GM12865 (cell line): ENCODE data around the gene NKX1-1.

Experiments used
- DNase-seq: peaks from one replicate; pipeline ENCODE4 v3.0.0; 2010; ENCODE audit warnings: low read depth
- H3K4me3 ChIP-seq: 2 replicates; pipeline ENCODE4 v1.5.1; 2011; ENCODE audit warnings: mild to moderate bottlenecking, low read depth, low read length, control low read depth
- CTCF ChIP-seq: IDR thresholded peaks from 2 replicates; pipeline ENCODE4 v1.5.1; 2011; ENCODE audit warnings: low read length, control low read depth, low read depth, inconsistent platforms; ENCODE audit not compliant: insufficient read depth; ENCODE audit errors: missing control alignments

NKX1-1 gene

DNA sequence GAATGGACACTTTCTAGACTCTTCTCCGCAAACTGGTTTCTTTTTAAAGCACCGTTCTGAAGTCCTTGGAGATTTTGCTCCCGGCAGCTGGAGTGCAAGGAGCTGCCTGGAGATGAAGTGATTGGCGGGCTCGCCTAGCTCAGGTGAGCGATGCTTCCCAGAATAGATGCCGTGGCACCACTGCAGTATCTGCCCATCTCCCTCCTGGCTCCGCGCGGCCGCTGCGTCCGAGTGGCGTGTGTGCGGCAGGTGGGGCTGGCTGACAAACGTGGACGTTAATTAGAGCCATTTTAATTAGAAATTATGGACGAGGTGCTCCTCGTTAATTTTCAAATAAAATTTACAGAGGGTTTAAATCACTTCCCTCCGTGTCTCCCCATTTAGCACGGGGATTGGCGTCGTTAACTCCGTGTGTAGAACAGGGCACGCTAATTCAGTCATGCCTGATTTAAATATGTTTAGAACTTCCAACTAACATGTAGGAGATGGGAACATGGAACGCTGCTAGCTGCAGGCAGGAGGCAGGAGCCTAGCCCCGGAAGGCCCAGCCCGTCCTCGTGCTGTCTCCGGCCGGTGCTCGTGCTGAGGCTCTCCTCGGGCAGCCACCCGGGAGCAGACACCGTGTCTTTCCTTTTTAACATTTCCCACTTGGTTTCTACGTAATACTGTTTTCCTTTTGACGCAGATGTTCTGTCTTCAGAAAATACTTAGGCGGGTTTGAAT is 47.7 kb downstream of the NKX1-1 start:
- TF ChIP-seq CTCF, result no peak
- DNase-seq, result no peak
- H3K4me3 ChIP-seq, result no peak overlapping the region

DNA sequence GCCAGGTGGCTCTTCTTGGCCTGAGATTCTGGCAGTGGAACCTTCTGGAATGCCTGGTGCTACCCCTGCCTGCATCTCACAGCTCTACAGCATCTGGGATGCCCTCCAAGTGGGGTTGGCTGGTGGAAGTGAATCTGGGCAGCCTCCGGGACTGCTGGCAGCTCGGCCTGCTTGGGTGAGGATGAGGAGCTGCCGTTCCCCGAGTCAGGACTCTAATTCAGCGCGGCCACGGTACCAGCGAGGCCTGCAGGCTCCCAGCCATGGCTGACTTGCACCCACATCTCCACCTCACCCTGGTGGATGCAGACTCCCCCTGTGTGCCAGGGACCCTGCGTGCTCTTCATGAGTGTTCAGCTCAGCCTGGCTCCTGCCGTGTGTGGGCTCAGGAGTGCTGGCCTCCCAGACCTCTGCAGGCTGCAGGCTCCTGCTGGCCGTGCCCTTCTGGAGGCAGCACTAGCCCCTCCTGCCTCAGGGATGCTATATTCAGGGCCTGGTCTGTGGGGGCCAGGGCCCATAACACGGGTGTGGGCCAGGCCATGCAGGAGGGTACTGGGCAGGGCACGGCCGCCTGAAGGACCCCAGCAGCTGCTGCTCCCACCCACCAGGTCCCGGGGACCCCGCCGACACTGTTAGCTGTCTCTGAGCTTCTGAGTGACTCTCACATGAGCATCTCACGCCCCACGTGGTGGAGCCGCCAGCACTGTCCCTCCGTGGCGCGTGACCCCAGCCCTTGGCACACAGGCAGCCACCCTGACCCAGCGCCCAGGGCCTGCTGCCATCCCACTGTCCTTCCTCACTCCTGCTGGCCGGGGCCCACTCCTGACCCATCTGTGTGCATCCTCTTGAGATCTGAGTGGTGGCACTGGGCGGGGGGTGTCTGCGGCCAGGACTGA is 48.6 kb downstream of the NKX1-1 start:
- no peak for TF ChIP-seq CTCF
- no peak overlapping the region for H3K4me3 ChIP-seq
- DNase-seq, result no peak

GRCh38 chr4:1356181-1356998 is 49.9 kb downstream of the NKX1-1 start:
- no peak overlapping the region for H3K4me3 ChIP-seq
- DNase-seq, result peak; percentile 44
- TF ChIP-seq CTCF, result peak; percentile 60

DNA sequence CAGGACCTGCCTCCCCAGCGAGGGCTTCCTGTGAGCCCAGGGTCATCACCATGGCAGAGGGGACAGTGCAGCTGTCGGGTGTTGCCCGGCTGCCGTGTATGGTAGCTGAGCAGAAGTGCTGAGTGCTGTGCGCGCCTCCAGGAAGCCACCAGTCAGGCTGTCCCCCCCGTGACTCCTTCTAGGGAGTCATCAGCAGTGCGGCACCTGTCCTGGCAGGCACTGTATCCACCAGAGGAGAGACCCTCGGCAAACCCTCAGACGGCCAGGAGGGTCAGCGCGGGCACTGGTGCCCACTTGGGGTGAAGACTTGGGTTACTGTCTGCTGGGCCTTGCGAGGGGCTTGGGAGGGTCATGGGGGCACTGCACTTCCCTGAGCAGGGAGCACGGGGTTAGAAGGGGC is 50.9 kb downstream of the NKX1-1 start:
- no peak for TF ChIP-seq CTCF
- H3K4me3 ChIP-seq, result no peak overlapping the region
- no peak for DNase-seq

GRCh38 chr4:1354983-1355275 is 51.3 kb downstream of the NKX1-1 start:
- no peak for DNase-seq

More at GRCh38 chr4:1354983-1355275, 51.3 kb downstream of the NKX1-1 start:
- TF ChIP-seq CTCF, result no peak
- H3K4me3 ChIP-seq, result no peak overlapping the region
